Mammary epithelial cell (primary cell): ENCODE results near the gene PLBD1.

ENCODE experiments used
- CTCF ChIP-seq, 2 donors: IDR thresholded peaks in 1 of 2; conservative IDR thresholded peaks in 1 of 2; 2 replicates each; pipeline ENCODE4 v1.5.1; 2011 to 2012; ENCODE audit warnings: inconsistent platforms in 2 of 2, low read length in 2 of 2, mild to moderate bottlenecking in 2 of 2, control low read depth in 1 of 2, low read depth in 1 of 2; ENCODE audit not compliant: insufficient read depth in 1 of 2; ENCODE audit errors: extremely low read depth in 1 of 2
- EZH2 ChIP-seq: IDR thresholded peaks from 2 replicates; pipeline ENCODE4 v1.6.1; 2012; ENCODE audit warnings: low read length, inconsistent platforms, borderline replicate concordance

GRCh38 chr12:14601692-14602478 lies 34.2 kb upstream of the PLBD1 start:
- TF ChIP-seq CTCF (conservative IDR thresholded peaks at IDR 0.05 in 1 of 2, IDR thresholded peaks at IDR 0.05 in 1 of 2; ENCODE audit: extremely low read depth in 1 of 2, insufficient read depth in 1 of 2, low read depth in 1 of 2, low read length in 2 of 2): no peak
- no peak for TF ChIP-seq EZH2
